ENCODE data around the gene TPX2.
"Not testable (repeated sequence)": the region's sequence is repeated elsewhere in the genome, so short reads cannot be mapped to it uniquely, and the experiment has no call there.

Gene TPX2

GRCh38 chr20:31723319-31724078 is 15.6 kb upstream of the TPX2 start:
- H3K4me3 ChIP-seq (ENCODE audit: low read depth, low read length), result peak overlapping the region; percentile 70
- TF ChIP-seq CTCF (IDR thresholded peaks at IDR 0.05; ENCODE audit: low read depth, low read length, missing control alignments), result peak; percentile 86
- DNase-seq (ENCODE audit: low read depth), result peak; percentile 93

GRCh38 chr20:31731321-31731717 is 7.8 kb upstream of the TPX2 start:
- DNase-seq (ENCODE audit: low read depth), result no peak
- no peak overlapping the region for H3K4me3 ChIP-seq (ENCODE audit: low read depth, low read length)
- no peak for TF ChIP-seq CTCF (IDR thresholded peaks at IDR 0.05; ENCODE audit: low read depth, low read length, missing control alignments)

- DNase-seq (ENCODE audit: low read depth), result no peak
- no peak for TF ChIP-seq CTCF (IDR thresholded peaks at IDR 0.05; ENCODE audit: low read depth, low read length, missing control alignments)
- H3K4me3 ChIP-seq (ENCODE audit: low read depth, low read length), result peak overlapping the region; percentile 70
Observed at GRCh38 chr20:31739550-31739977, 474 bp downstream of the TPX2 start.

- TF ChIP-seq CTCF (IDR thresholded peaks at IDR 0.05; ENCODE audit: low read depth, low read length, missing control alignments), result no peak
- DNase-seq (ENCODE audit: low read depth), result no peak
- peak overlapping the region; percentile 70 for H3K4me3 ChIP-seq (ENCODE audit: low read depth, low read length)
Observed at GRCh38 chr20:31740208-31740607, 1.1 kb downstream of the TPX2 start.

GRCh38 chr20:31740656-31741323 is 1.7 kb downstream of the TPX2 start:
- H3K4me3 ChIP-seq (ENCODE audit: low read depth, low read length), result peak overlapping the region; percentile 70
- TF ChIP-seq CTCF (IDR thresholded peaks at IDR 0.05; ENCODE audit: low read depth, low read length, missing control alignments), result no peak
- DNase-seq (ENCODE audit: low read depth), result no peak

GRCh38 chr20:31746068-31746878 is 7.2 kb downstream of the TPX2 start:
- no peak for DNase-seq (ENCODE audit: low read depth)
- no peak overlapping the region for H3K4me3 ChIP-seq (ENCODE audit: low read depth, low read length)
- TF ChIP-seq CTCF (IDR thresholded peaks at IDR 0.05; ENCODE audit: low read depth, low read length, missing control alignments), result no peak

- not testable (repeated sequence) for H3K4me3 ChIP-seq (ENCODE audit: low read depth, low read length); DNase-seq (ENCODE audit: low read depth)
Observed at GRCh38 chr20:31747028-31747427, 7.9 kb downstream of the TPX2 start.
